Neuronal stem cell (in vitro differentiated cells): ENCODE measurements around the gene DCHS1.
"Not testable (repeated sequence)": the region's sequence is repeated elsewhere in the genome, so short reads cannot be mapped to it uniquely, and the experiment has no call there.

ENCODE experiments used
- DNase-seq: peaks from one replicate; pipeline ENCODE4 v3.0.0-alpha.2; 2013; ENCODE audit warnings: low spot score
- H2AFZ ChIP-seq: one replicate; pipeline ENCODE4 v1.6.1; 2013; ENCODE audit warnings: mild to moderate bottlenecking, low read length, inconsistent platforms
- H2AK5ac ChIP-seq: 2 replicates; pipeline ENCODE4 v1.6.1; 2013; ENCODE audit warnings: low read depth, mild to moderate bottlenecking, inconsistent platforms, low read length, moderate library complexity, mixed read lengths
- H2BK120ac ChIP-seq: 2 replicates; pipeline ENCODE4 v1.6.1; 2013; ENCODE audit warnings: low read depth, mild to moderate bottlenecking, inconsistent platforms, low read length, moderate library complexity, mixed read lengths
- H2BK12ac ChIP-seq: one replicate; pipeline ENCODE4 v1.6.1; 2013; ENCODE audit warnings: low read length, inconsistent platforms
- H2BK15ac ChIP-seq: 2 replicates; pipeline ENCODE4 v1.6.1; 2013; ENCODE audit warnings: mild to moderate bottlenecking, low read length, inconsistent platforms, mixed read lengths
- H2BK5ac ChIP-seq: one replicate; pipeline ENCODE4 v1.6.1; 2013; ENCODE audit warnings: inconsistent platforms, mild to moderate bottlenecking, low read length, moderate library complexity
- H3K14ac ChIP-seq: one replicate; pipeline ENCODE4 v1.6.1; 2013; ENCODE audit warnings: low read length, inconsistent platforms
- H3K18ac ChIP-seq: 2 replicates; pipeline ENCODE4 v1.6.1; 2013; ENCODE audit warnings: low read length, inconsistent platforms
- H3K23ac ChIP-seq: 2 replicates; pipeline ENCODE4 v1.6.1; 2013; ENCODE audit warnings: low read depth, mild to moderate bottlenecking, mixed read lengths, low read length, inconsistent platforms; ENCODE audit not compliant: poor library complexity
- H3K27ac ChIP-seq: replicated peaks from 3 replicates; pipeline ENCODE4 v1.5.1; 2013; ENCODE audit warnings: low read length, inconsistent platforms
- H3K27me3 ChIP-seq, 3 experiments: 2 replicates each; pipeline ENCODE4 v1.6.1; 2013; ENCODE audit warnings: low read length in 3 of 3, mild to moderate bottlenecking in 2 of 3, inconsistent platforms in 1 of 3, low read depth in 1 of 3, mixed read lengths in 1 of 3, moderate library complexity in 1 of 3; ENCODE audit not compliant: control insufficient read depth in 3 of 3, insufficient read depth in 3 of 3
- H3K36me3 ChIP-seq, 2 donors: replicated peaks in 1 of 2; 2 replicates each; pipeline ENCODE4 v1.6.1; 2013; ENCODE audit warnings: low read length in 2 of 2; ENCODE audit not compliant: control insufficient read depth in 2 of 2, insufficient read depth in 2 of 2
- H3K4ac ChIP-seq: 2 replicates; pipeline ENCODE4 v1.6.1; 2013; ENCODE audit warnings: inconsistent platforms, mild to moderate bottlenecking, low read length, moderate library complexity
- H3K4me1 ChIP-seq, 2 donors: 1 replicate in 1 of 2; 2 replicates in 1 of 2; pipeline ENCODE4 v1.6.1; 2013; ENCODE audit warnings: low read length in 2 of 2, low read depth in 1 of 2; ENCODE audit not compliant: control insufficient read depth in 2 of 2, insufficient read depth in 1 of 2
- H3K4me2 ChIP-seq: one replicate; pipeline ENCODE4 v1.6.1; 2013; ENCODE audit warnings: mild to moderate bottlenecking, low read length, inconsistent platforms; ENCODE audit not compliant: insufficient read depth, poor library complexity, severe bottlenecking
- H3K4me3 ChIP-seq, 2 donors: 2 replicates each; pipeline ENCODE4 v1.5.1; 2013; ENCODE audit warnings: low read length in 2 of 2, mild to moderate bottlenecking in 2 of 2, inconsistent platforms in 1 of 2, moderate library complexity in 1 of 2
- H3K79me1 ChIP-seq: one replicate; pipeline ENCODE4 v1.6.1; 2013; ENCODE audit warnings: low read depth, mild to moderate bottlenecking, inconsistent platforms, low read length, moderate library complexity
- H3K9ac ChIP-seq: one replicate; pipeline ENCODE4 v1.6.1; 2013; ENCODE audit warnings: mild to moderate bottlenecking, low read depth, low read length, inconsistent platforms; ENCODE audit not compliant: poor library complexity
- H3K9me3 ChIP-seq, 2 donors: replicated peaks in 1 of 2; 2 replicates each; pipeline versions ENCODE3 to v1.6.1; 2013; ENCODE audit warnings: low read length in 2 of 2, mild to moderate bottlenecking in 2 of 2, inconsistent platforms in 1 of 2, low read depth in 1 of 2, mixed read lengths in 1 of 2, moderate library complexity in 1 of 2; ENCODE audit not compliant: control insufficient read depth in 2 of 2, insufficient read depth in 1 of 2
- H4K8ac ChIP-seq: one replicate; pipeline ENCODE4 v1.6.1; 2013; ENCODE audit warnings: low read depth, mild to moderate bottlenecking, inconsistent platforms, low read length, moderate library complexity
- H4K91ac ChIP-seq: one replicate; pipeline ENCODE4 v1.6.1; 2013; ENCODE audit warnings: low read length, low read depth, mild to moderate bottlenecking, inconsistent platforms; ENCODE audit not compliant: poor library complexity
- WGBS, 2 donors: extraction: QIAGEN DNeasy Blood & Tissue Kit; methylation state at CpG; one replicate each; pipeline ENCODE4 v1.1.7; 2013; ENCODE audit warnings: missing lambda C conversion rate in 2 of 2, mixed read lengths in 1 of 2; ENCODE audit not compliant: insufficient read length in 2 of 2, insufficient replicate concordance in 1 of 2; ENCODE audit errors: extremely low coverage in 2 of 2; 5-methylcytosine and 5-hydroxymethylcytosine counted together

The DCHS1 gene

DNA sequence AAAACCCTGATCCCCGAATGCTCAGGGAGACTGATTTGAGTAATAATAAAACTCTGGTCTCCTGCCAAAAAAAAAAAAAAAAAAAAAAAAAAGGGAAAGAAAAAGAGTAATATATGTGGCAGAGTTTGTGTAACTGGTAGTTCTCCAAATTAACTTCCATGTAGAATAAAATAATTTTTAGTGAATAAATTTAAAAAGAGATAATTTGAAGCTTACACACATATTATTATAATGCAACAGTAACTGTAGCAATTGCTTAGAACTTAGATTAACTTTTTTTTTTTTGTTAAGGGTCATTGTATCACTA lies 38.6 kb upstream of the DCHS1 start:
- no peak overlapping the region for H4K91ac ChIP-seq
- H3K36me3 ChIP-seq = no peaks in the 10 kb centered on the region
- H3K9ac ChIP-seq = no peak overlapping the region
- no peak overlapping the region for H4K8ac ChIP-seq
- no peak overlapping the region for H3K23ac ChIP-seq
- no peak overlapping the region for H2BK15ac ChIP-seq
- H2AK5ac ChIP-seq = no peak overlapping the region
- H3K4me3 ChIP-seq = no peak overlapping the region
- no peak for DNase-seq
- peaks cover 0 to 4% of the 10 kb centered on the region in 2 donors for H3K4me1 ChIP-seq
- H3K18ac ChIP-seq = no peak overlapping the region
- H3K9me3 ChIP-seq = peaks cover 2 to 5% of the 10 kb centered on the region in 2 donors
- no CpG with 5 or more reads among the region's 1 CpG for WGBS, 2 donors
- no peak overlapping the region for H3K4ac ChIP-seq
- no peak overlapping the region for H2BK5ac ChIP-seq
- H3K27ac ChIP-seq = no peak overlapping the region
- no peak overlapping the region for H2BK120ac ChIP-seq
- H3K14ac ChIP-seq = no peak overlapping the region
- no peak overlapping the region for H2BK12ac ChIP-seq
- H2AFZ ChIP-seq = no peak overlapping the region
- H3K4me2 ChIP-seq = no peak overlapping the region
- H3K27me3 ChIP-seq = peaks cover 0 to 2% (median 0%) of the 10 kb centered on the region in 3 experiments
- H3K79me1 ChIP-seq = no peaks in the 10 kb centered on the region

DNA sequence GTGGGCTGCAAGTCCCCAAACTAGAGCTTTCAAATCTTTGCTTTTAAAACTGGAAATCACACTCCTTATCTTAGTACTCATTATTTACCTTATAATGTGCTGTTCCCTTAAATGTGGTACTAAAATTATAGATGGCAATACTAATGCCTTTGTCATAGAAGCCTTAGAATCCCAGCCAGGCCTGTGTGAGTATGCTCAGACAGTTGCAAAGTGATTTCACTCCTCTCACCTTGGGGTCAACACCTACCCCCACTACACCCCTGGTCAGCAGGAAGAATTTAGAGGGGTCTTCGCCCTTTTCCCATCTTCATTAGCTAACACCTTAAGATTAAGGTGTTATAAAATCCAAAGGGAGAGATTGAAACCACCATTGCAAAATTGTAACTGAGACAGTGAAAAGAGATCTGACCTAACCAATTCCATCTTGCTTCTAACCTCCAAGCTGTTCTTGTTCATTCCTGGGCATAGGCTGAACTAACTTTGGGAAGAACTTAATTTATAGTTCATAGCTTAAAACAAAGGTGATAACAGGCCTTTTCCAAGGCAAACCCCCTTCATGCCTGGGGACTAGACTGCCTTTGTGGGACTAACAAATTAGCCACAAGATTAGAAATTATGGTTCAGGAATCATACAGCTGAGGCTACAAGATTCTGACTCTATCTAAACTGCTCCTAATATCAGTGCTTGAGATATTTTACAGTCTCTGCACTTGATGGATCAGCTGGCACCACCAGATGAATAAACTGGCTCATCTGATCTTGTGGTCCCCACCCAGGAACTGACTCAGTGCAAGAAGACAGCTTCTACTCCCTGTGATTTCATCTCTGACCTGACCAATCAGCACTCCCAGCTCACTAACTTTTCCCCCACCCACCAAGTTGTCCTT lies 38.0 kb upstream of the DCHS1 start:
- DNase-seq = no peak
- Histone ChIP-seq H3K4me2 (no peak overlapping the region), H3K14ac (no peak overlapping the region), H2BK15ac (no peak overlapping the region), H3K79me1 (no peaks in the 10 kb centered on the region), H3K4me3 (no peak overlapping the region), H4K8ac (no peak overlapping the region), H3K23ac (no peak overlapping the region), H2AK5ac (no peak overlapping the region), H2BK120ac (no peak overlapping the region), H2BK5ac (no peak overlapping the region), H3K9me3 (peaks cover 2 to 5% of the 10 kb centered on the region in 2 donors), H3K27me3 (peaks cover 0 to 2% (median 0%) of the 10 kb centered on the region in 3 experiments), H2BK12ac (no peak overlapping the region), H3K4me1 (peaks cover 0 to 4% of the 10 kb centered on the region in 2 donors), H3K27ac (no peak overlapping the region), H3K4ac (no peak overlapping the region), H3K36me3 (no peaks in the 10 kb centered on the region), H2AFZ (no peak overlapping the region), H3K9ac (no peak overlapping the region), H4K91ac (no peak overlapping the region), H3K18ac (no peak overlapping the region)
- WGBS, 2 donors = no CpG with 5 or more reads among the region's 1 CpG

DNA sequence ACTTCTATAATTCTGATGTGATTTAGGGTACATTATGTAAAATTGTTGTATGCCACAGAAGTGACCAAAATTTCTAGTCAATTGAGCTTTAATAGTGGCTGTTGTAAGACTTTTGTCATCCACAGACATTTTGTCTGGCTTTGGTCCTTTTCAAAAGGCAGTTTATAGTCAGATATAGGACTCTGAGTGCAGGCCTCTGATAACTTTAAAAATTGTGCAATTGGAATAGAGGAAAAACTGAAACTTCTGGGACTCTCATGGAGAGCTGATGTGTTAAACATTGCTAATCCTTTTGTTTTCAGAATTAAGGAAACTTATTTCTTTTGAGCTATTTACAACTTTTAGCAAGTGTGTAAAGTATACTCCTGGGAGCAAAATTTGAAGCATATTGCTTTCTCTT lies 36.5 kb upstream of the DCHS1 start:
- Histone ChIP-seq H3K27me3 (peaks cover 0 to 2% (median 0%) of the 10 kb centered on the region in 3 experiments), H3K23ac (no peak overlapping the region), H3K18ac (no peak overlapping the region), H3K4me1 (peaks cover 0 to 4% of the 10 kb centered on the region in 2 donors), H3K4ac (no peak overlapping the region), H2AK5ac (no peak overlapping the region), H4K91ac (no peak overlapping the region), H3K9ac (no peak overlapping the region), H3K79me1 (no peaks in the 10 kb centered on the region), H2AFZ (no peak overlapping the region), H2BK5ac (no peak overlapping the region), H3K4me2 (no peak overlapping the region), H3K27ac (no peak overlapping the region), H2BK15ac (no peak overlapping the region), H3K9me3 (peaks cover 2 to 5% of the 10 kb centered on the region in 2 donors), H4K8ac (no peak overlapping the region), H2BK120ac (no peak overlapping the region), H3K14ac (no peak overlapping the region), H3K4me3 (no peak overlapping the region), H2BK12ac (no peak overlapping the region), H3K36me3 (no peaks in the 10 kb centered on the region)
- DNase-seq = no peak

DNA sequence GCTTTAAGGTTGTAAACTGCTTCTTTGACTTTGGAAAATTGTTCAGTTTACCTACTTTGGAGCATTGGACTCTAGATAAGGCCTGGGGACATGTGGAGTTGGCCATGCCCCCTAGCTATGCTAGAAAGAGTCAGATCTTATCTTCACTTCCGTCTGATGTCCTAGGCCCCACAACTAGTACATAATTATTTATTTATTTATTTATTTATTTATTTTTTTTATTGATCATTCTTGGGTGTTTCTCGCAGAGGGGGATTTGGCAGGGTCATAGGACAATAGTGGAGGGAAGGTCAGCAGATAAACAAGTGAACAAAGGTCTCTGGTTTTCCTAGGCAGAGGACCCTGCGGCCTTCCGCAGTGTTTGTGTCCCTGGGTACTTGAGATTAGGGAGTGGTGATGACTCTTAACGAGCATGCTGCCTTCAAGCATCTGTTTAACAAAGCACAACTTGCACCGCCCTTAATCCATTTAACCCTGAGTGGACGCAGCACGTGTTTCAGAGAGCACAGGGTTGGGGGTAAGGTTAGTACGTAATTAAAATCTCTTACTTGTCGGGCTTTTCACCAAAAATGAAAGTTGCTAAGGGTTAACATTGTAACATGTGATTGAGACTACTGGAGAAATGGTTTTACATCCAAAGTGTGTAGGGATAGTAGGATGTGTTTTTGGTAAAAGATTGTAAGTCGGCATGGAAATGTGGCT lies 35.0 kb upstream of the DCHS1 start:
- not testable (repeated sequence) for H4K8ac ChIP-seq, H2AK5ac ChIP-seq, H3K4ac ChIP-seq, H3K4me2 ChIP-seq, H3K4me3 ChIP-seq, H3K9me3 ChIP-seq, H4K91ac ChIP-seq, H2BK120ac ChIP-seq, H2BK12ac ChIP-seq, H2BK15ac ChIP-seq, H3K36me3 ChIP-seq, H3K9ac ChIP-seq, H3K4me1 ChIP-seq, H3K27ac ChIP-seq, H3K79me1 ChIP-seq, H3K23ac ChIP-seq, DNase-seq, H3K18ac ChIP-seq, H2AFZ ChIP-seq, H3K27me3 ChIP-seq, H2BK5ac ChIP-seq, H3K14ac ChIP-seq
- WGBS, 2 donors = 100% methylated on average over 1 of the region's 11 CpGs; no CpG with 5 or more reads in 1 of the 2 donors
